HepG2 (cell line): Measurements from ENCODE around the gene ADGRB2. TPM values are rescaled to one million over a fixed set of nuclear protein-coding genes. Genes with fewer than 3 reads are reported as not detected.

ENCODE experiments used
- ATAC-seq: fragments of 200-7000 bp; cut with Tn5 transposase; 3 replicates; pipeline ENCODE4 v1.9.1; 2020; ENCODE audit warnings: mild to moderate bottlenecking, moderate library complexity
- BruUV-seq: library from RNA; stranded (reverse); fragments of 400-500 nt; replicated peaks from 2 replicates; lab custom pipeline; 2021; lab: Mats Ljungman, UMichigan
- CTCF ChIA-PET: fragments of 300-600 bp; formaldehyde crosslinking; extraction: SDS; loops from one replicate; lab custom pipeline; 2021; ENCODE audit warnings: low total read pairs, inconsistent platforms, low intra/inter-chr PET ratio; lab: Yijun Ruan, JAX
- POLR2A ChIA-PET: fragments of 350-600 bp; sonication (Branson Sonifier 250); formaldehyde crosslinking; loops from one replicate; lab custom pipeline; 2020; ENCODE audit warnings: antibody characterized with exemption, inconsistent platforms; lab: Yijun Ruan, JAX
- DNase-seq: peaks from one replicate; pipeline ENCODE4 v3.0.0-alpha.2; 2015; ENCODE audit warnings: low spot score
- FAIRE-seq: peaks from 3 replicates; lab custom pipeline; 2011; peaks lifted over from hg19 to GRCh38; lab: Jason Lieb, UNC
- H2AFZ ChIP-seq: one replicate; pipeline ENCODE4 v1.6.1; 2011; ENCODE audit warnings: low read length, inconsistent platforms
- H3K27ac ChIP-seq: fragments of 300-600 bp; 3 replicates; pipeline ENCODE4 v1.8.0; 2011; ENCODE audit warnings: mixed run types, mild to moderate bottlenecking, mixed read lengths, low read length, inconsistent platforms; ENCODE audit not compliant: insufficient read depth; ENCODE audit errors: extremely low read length
- H3K27me3 ChIP-seq, 2 experiments: fragments of 200-600 bp in 1 of 2; 2 replicates in 1 of 2; 3 replicates in 1 of 2; pipeline versions ENCODE4 v1.6.0 to v1.8.0; 2011; ENCODE audit warnings: low read length in 2 of 2, mild to moderate bottlenecking in 2 of 2, moderate library complexity in 2 of 2, inconsistent platforms in 1 of 2; ENCODE audit not compliant: insufficient read depth in 2 of 2, control insufficient read depth in 1 of 2
- H3K36me3 ChIP-seq, 2 experiments: fragments of 200-600 bp in 1 of 2; replicated peaks in 1 of 2; 2 replicates in 1 of 2; 3 replicates in 1 of 2; pipeline versions ENCODE4 v1.5.1 to v1.8.0; 2011; ENCODE audit warnings: low read length in 2 of 2, inconsistent platforms in 1 of 2; ENCODE audit not compliant: insufficient read depth in 2 of 2, control insufficient read depth in 1 of 2
- H3K4me1 ChIP-seq: 2 replicates; pipeline ENCODE4 v1.5.1; 2012; ENCODE audit warnings: low read length, inconsistent platforms; ENCODE audit not compliant: insufficient read depth
- H3K4me2 ChIP-seq: 2 replicates; pipeline ENCODE4 v1.6.0; 2011; ENCODE audit warnings: low read depth, low read length, inconsistent platforms
- H3K4me3 ChIP-seq, 3 experiments: fragments of 200-600 bp in 1 of 3; sonication (generic), shearing (Covaris generic) in 1 of 3; replicated peaks in 1 of 3; 2 replicates each; pipeline ENCODE4 v1.5.1; 2011 to 2016; ENCODE audit warnings: low read length in 3 of 3, inconsistent platforms in 2 of 3, low read depth in 2 of 3, mild to moderate bottlenecking in 2 of 3, control low read depth in 1 of 3, mixed read lengths in 1 of 3; ENCODE audit not compliant: insufficient read depth in 1 of 3
- H3K79me2 ChIP-seq: one replicate; pipeline ENCODE4 v1.6.1; 2011; ENCODE audit warnings: low read length, inconsistent platforms; ENCODE audit not compliant: insufficient read depth
- H3K9ac ChIP-seq: 2 replicates; pipeline ENCODE4 v1.6.0; 2011; ENCODE audit warnings: mild to moderate bottlenecking, low read depth, low read length, inconsistent platforms; ENCODE audit not compliant: insufficient read depth
- H3K9me3 ChIP-seq: 2 replicates; pipeline ENCODE4 v1.5.1; 2012; ENCODE audit warnings: mild to moderate bottlenecking, low read length
- H4K20me1 ChIP-seq: 2 replicates; pipeline ENCODE4 v1.6.0; 2011; ENCODE audit warnings: inconsistent platforms, mild to moderate bottlenecking, low read length, moderate library complexity; ENCODE audit not compliant: insufficient read depth
- CSRNP1 ChIP-seq: sonication (generic); formaldehyde crosslinking; IDR thresholded peaks from 2 replicates; pipeline ENCODE4 v1.8.1; 2023; ENCODE audit warnings: mild to moderate bottlenecking, missing genetic modification reagents
- HNF4A ChIP-seq: sonication (generic); formaldehyde crosslinking; IDR thresholded peaks from 2 replicates; pipeline ENCODE4 v1.4.0; 2020; ENCODE audit warnings: missing genetic modification reagents
- KLF11 ChIP-seq: IDR thresholded peaks from 2 replicates; pipeline ENCODE4 v1.6.1; 2016; ENCODE audit warnings: missing compliant biosample characterization
- RERE ChIP-seq: IDR thresholded peaks from 2 replicates; pipeline ENCODE4 v1.6.1; 2016; ENCODE audit warnings: low read depth, missing genetic modification reagents, missing compliant biosample characterization
- SRSF4 ChIP-seq: fragments of 200-400 bp; formaldehyde crosslinking; IDR thresholded peaks from one replicate; pipeline ENCODE4 v1.6.1; 2018; ENCODE audit warnings: mild to moderate bottlenecking, low read depth, low read length, moderate library complexity; ENCODE audit not compliant: poor library complexity, severe bottlenecking
- ZNF282 ChIP-seq: fragments of 450-650 bp; IDR thresholded peaks from 2 replicates; pipeline ENCODE4 v1.6.1; 2018; ENCODE audit not compliant: partially characterized antibody
- ZNF382 ChIP-seq: sonication (generic); formaldehyde crosslinking; IDR thresholded peaks from 2 replicates; pipeline ENCODE4 v1.5.0; 2020; ENCODE audit warnings: missing genetic modification reagents, mild to moderate bottlenecking, borderline replicate concordance
- ZNF552 ChIP-seq: sonication (generic); formaldehyde crosslinking; IDR thresholded peaks from 2 replicates; pipeline ENCODE4 v1.9.0; 2022; ENCODE audit warnings: missing genetic modification reagents, mild to moderate bottlenecking, borderline replicate concordance
- WGBS: methylation state at CpG from one replicate; pipeline ENCODE4 v1.1.6; 2017; ENCODE audit warnings: low lambda C conversion rate; 5-methylcytosine and 5-hydroxymethylcytosine counted together
- in situ Hi-C: cut with HindIII; loops from 2 replicates; pipeline ENCODE4 v1.10.0; 2017; ENCODE audit warnings: low pct_unique_long_range_greater_than_20kb; ENCODE audit not compliant: extremely low pct_ligation_motif_present
- intact Hi-C: fragments of 100-400 bp; cut with micrococcal nuclease; formaldehyde crosslinking; loops from one replicate; pipeline ENCODE4 v1.10.0; 2022; ENCODE audit not compliant: unreplicated experiment
- polyA plus RNA-seq, 8 experiments: library from polyadenylated mRNA; depleted of rRNA in 3 of 8; stranded (reverse) in 7 of 8; unstranded in 1 of 8; fragments of >200 nt; fragmentation: Illumina TruSeq in 4 of 8; extraction: Trizol in 4 of 8; gene quantifications; 2 replicates each; pipeline versions ENCODE4 v1.2.1 to v1.2.3, GENCODE V29; 2011 to 2016; ENCODE audit warnings: low read depth in 4 of 8, missing spikeins in 1 of 8, mixed read lengths in 1 of 8; ENCODE audit not compliant: insufficient read depth in 1 of 8
- total RNA-seq, 5 experiments: library from RNA; depleted of rRNA; stranded (reverse); fragments of >200 nt; fragmentation: Illumina TruSeq; extraction: Trizol; gene quantifications; 2 replicates each; pipeline ENCODE4 v1.2.3, GENCODE V29; 2016; ENCODE audit warnings: low read depth in 1 of 5

The ADGRB2 gene
- total and polyA plus RNA-seq, 2 of the 13 experiments (the other 11 are each of a cell fraction or from before 2014, with no cell fraction given), result 0.03 to 0.09 TPM

GRCh38 chr1:31746687-31747086 lies 17.5 kb downstream of the ADGRB2 start:
- ChIA-PET POLR2A (interaction anchor here (1.7 kb wide), 1 partner anchor 14 kb away, joined by 5 read pairs; no protein-coding TSS in a partner anchor), CTCF (interaction anchor here (2.3 kb wide), 1 partner anchor 83 kb away, joined by 15 read pairs; no protein-coding TSS in a partner anchor)
- Histone ChIP-seq H3K4me2 (no peak overlapping the region), H3K9me3 (no peaks in the 10 kb centered on the region), H2AFZ (no peak overlapping the region), H3K4me3 (no peak overlapping the region), H3K4me1 (0 out of 2 replicates have a peak, but pooled peaks cover under 1% of the 10 kb centered on the region), H3K36me3 (no peaks in the 10 kb centered on the region), H3K27me3 (peaks cover 0 to 45% of the 10 kb centered on the region in 2 experiments; a peak in 3 of 5 replicates), H3K27ac (no peak overlapping the region), H3K9ac (no peak overlapping the region), H4K20me1 (no peaks in the 10 kb centered on the region), H3K79me2 (no peaks in the 10 kb centered on the region)
- no TSS peak for BruUV-seq
- in situ Hi-C loops, result no loop called here
- no peak for DNase-seq
- intact Hi-C loops, result no loop called here
- TF ChIP-seq CSRNP1, result no peak
- no peak for TF ChIP-seq ZNF552 (CRISPR knock-in tag)
- TF ChIP-seq HNF4A (CRISPR knock-in tag), result no peak
- TF ChIP-seq ZNF382 (CRISPR knock-in tag), result no peak
- TF ChIP-seq RERE (CRISPR knock-in tag), result no peak
- TF ChIP-seq SRSF4, result no peak
- no peak for TF ChIP-seq ZNF282
- no peak for TF ChIP-seq KLF11
- WGBS, result 35% methylated on average over 7 of the region's 7 CpGs
- no peak for FAIRE-seq
- ATAC-seq, result no peak
